IMR-90 (cell line): Measurements from ENCODE around the gene KAZN. TPM values are rescaled to one million over a fixed set of nuclear protein-coding genes. Genes with fewer than 3 reads are reported as not detected.

Experiments used
- ATAC-seq: fragments of 200-7000 bp; cut with Tn5 transposase; 2 replicates; pipeline ENCODE4 v1.9.1; 2020; ENCODE audit warnings: low read depth, mild to moderate bottlenecking, moderate library complexity
- BruUV-seq: library from RNA; stranded (reverse); fragments of 400-500 nt; replicated peaks from 2 replicates; lab custom pipeline; 2021; lab: Mats Ljungman, UMichigan
- CTCF ChIA-PET: fragments of 300-600 bp; formaldehyde crosslinking; extraction: SDS; loops from one replicate; lab custom pipeline; 2021; ENCODE audit warnings: antibody characterized with exemption; lab: Yijun Ruan, JAX
- POLR2A ChIA-PET: fragments of 300-600 bp; sonication (Branson Sonifier 250); formaldehyde crosslinking; loops from one replicate; lab custom pipeline; 2022; ENCODE audit warnings: antibody characterized with exemption; ENCODE audit not compliant: unreplicated experiment; lab: Charles Lee
- DNase-seq: peaks from one replicate; pipeline ENCODE4 v3.0.0; 2013
- H2AFZ ChIP-seq: replicated peaks from 2 replicates; pipeline ENCODE3; 2013; ENCODE audit warnings: low read length, mild to moderate bottlenecking; ENCODE audit not compliant: poor library complexity
- H2AK5ac ChIP-seq: 2 replicates; pipeline ENCODE4 v1.6.1; 2013; ENCODE audit warnings: low read depth, low read length, inconsistent platforms
- H2AK9ac ChIP-seq: replicated peaks from 2 replicates; pipeline ENCODE3; 2013; ENCODE audit warnings: mild to moderate bottlenecking, low read depth, low read length, moderate library complexity; ENCODE audit not compliant: poor library complexity
- H2BK120ac ChIP-seq: 2 replicates; pipeline ENCODE4 v1.6.1; 2013; ENCODE audit warnings: low read depth, low read length, inconsistent platforms
- H2BK15ac ChIP-seq: 3 replicates; pipeline ENCODE4 v1.6.1; 2013; ENCODE audit warnings: low read depth, low read length, inconsistent platforms
- H2BK20ac ChIP-seq: 2 replicates; pipeline ENCODE4 v1.6.1; 2013; ENCODE audit warnings: low read depth, mild to moderate bottlenecking, inconsistent platforms, low read length, moderate library complexity
- H2BK5ac ChIP-seq: 2 replicates; pipeline ENCODE4 v1.6.1; 2013; ENCODE audit warnings: mild to moderate bottlenecking, low read depth, low read length, inconsistent platforms; ENCODE audit not compliant: poor library complexity, severe bottlenecking
- H3K14ac ChIP-seq: replicated peaks from 2 replicates; pipeline ENCODE4 v1.6.1; 2013; ENCODE audit warnings: low read depth, low read length, inconsistent platforms
- H3K18ac ChIP-seq: 2 replicates; pipeline ENCODE4 v1.6.1; 2013; ENCODE audit warnings: low read depth, low read length, control low read depth
- H3K23ac ChIP-seq: 2 replicates; pipeline ENCODE4 v1.6.1; 2013; ENCODE audit warnings: low read depth, low read length, inconsistent platforms
- H3K27ac ChIP-seq: 2 replicates; pipeline ENCODE4 v1.5.1; 2013; ENCODE audit warnings: mild to moderate bottlenecking, control low read depth, low read length; ENCODE audit not compliant: insufficient read depth
- H3K27me3 ChIP-seq: 2 replicates; pipeline ENCODE4 v1.6.1; 2013; ENCODE audit warnings: low read length; ENCODE audit not compliant: control insufficient read depth, insufficient read depth
- H3K36me3 ChIP-seq: 2 replicates; pipeline ENCODE4 v1.6.1; 2013; ENCODE audit warnings: low read length, mixed read lengths; ENCODE audit not compliant: control insufficient read depth, insufficient read depth
- H3K4ac ChIP-seq: 2 replicates; pipeline ENCODE4 v1.6.1; 2013; ENCODE audit warnings: low read depth, low read length, inconsistent platforms
- H3K4me1 ChIP-seq: 2 replicates; pipeline ENCODE4 v1.6.1; 2013; ENCODE audit warnings: low read length, mixed read lengths; ENCODE audit not compliant: control insufficient read depth, insufficient read depth
- H3K4me2 ChIP-seq: 2 replicates; pipeline ENCODE4 v1.6.1; 2013; ENCODE audit warnings: low read depth, mild to moderate bottlenecking, control low read depth, low read length, moderate library complexity
- H3K4me3 ChIP-seq: 2 replicates; pipeline ENCODE4 v1.5.1; 2013; ENCODE audit warnings: low read depth, mild to moderate bottlenecking, control low read depth, low read length, moderate library complexity; ENCODE audit not compliant: insufficient read depth
- H3K56ac ChIP-seq: 2 replicates; pipeline ENCODE4 v1.6.1; 2013; ENCODE audit warnings: low read length, inconsistent platforms; ENCODE audit not compliant: insufficient read depth; ENCODE audit errors: extremely low read depth
- H3K79me1 ChIP-seq, 2 experiments: 2 replicates each; pipeline ENCODE4 v1.6.1; 2013; ENCODE audit warnings: low read length in 2 of 2, inconsistent platforms in 1 of 2, low read depth in 1 of 2
- H3K9ac ChIP-seq: 2 replicates; pipeline ENCODE4 v1.6.1; 2013; ENCODE audit warnings: low read depth, low read length, control low read depth
- H3K9me1 ChIP-seq: 2 replicates; pipeline ENCODE4 v1.6.1; 2013; ENCODE audit warnings: low read length, inconsistent platforms; ENCODE audit not compliant: insufficient read depth
- H3K9me3 ChIP-seq: 2 replicates; pipeline ENCODE4 v1.6.1; 2013; ENCODE audit warnings: low read length; ENCODE audit not compliant: control insufficient read depth, insufficient read depth
- H4K20me1 ChIP-seq: 2 replicates; pipeline ENCODE4 v1.6.1; 2013; ENCODE audit warnings: low read length, inconsistent platforms; ENCODE audit not compliant: insufficient read depth
- H4K5ac ChIP-seq: 2 replicates; pipeline ENCODE4 v1.6.1; 2013; ENCODE audit warnings: mild to moderate bottlenecking, low read depth, low read length, control low read depth
- H4K8ac ChIP-seq, 2 experiments: 2 replicates each; pipeline ENCODE4 v1.6.1; 2013; ENCODE audit warnings: low read depth in 2 of 2, low read length in 2 of 2, control low read depth in 1 of 2, inconsistent platforms in 1 of 2
- H4K91ac ChIP-seq: 2 replicates; pipeline ENCODE4 v1.6.1; 2013; ENCODE audit warnings: low read depth, low read length, inconsistent platforms; ENCODE audit not compliant: insufficient read depth
- CEBPB ChIP-seq: IDR thresholded peaks from 2 replicates; pipeline ENCODE4 v1.6.1; 2012; ENCODE audit warnings: low read depth, low read length, improper control_type of control experiment
- MXI1 ChIP-seq: IDR thresholded peaks from 2 replicates; pipeline ENCODE4 v1.6.1; 2012; ENCODE audit warnings: low read depth, mild to moderate bottlenecking, low read length, moderate library complexity, borderline replicate concordance
- RCOR1 ChIP-seq: IDR thresholded peaks from 2 replicates; pipeline ENCODE4 v1.6.1; 2012; ENCODE audit warnings: mild to moderate bottlenecking, low read length, improper control_type of control experiment; ENCODE audit not compliant: insufficient replicate concordance
- RFX5 ChIP-seq: IDR thresholded peaks from 2 replicates; pipeline ENCODE4 v1.8.0; 2012; ENCODE audit warnings: low read depth, mild to moderate bottlenecking, low read length, moderate library complexity
- WGBS, 2 experiments: methylation state at CpG; one replicate each; pipeline versions ENCODE4 v1.1.5 to v1.1.7; 2013; ENCODE audit warnings: missing lambda C conversion rate in 2 of 2; ENCODE audit not compliant: insufficient read length in 1 of 2; ENCODE audit errors: extremely low coverage in 2 of 2; 5-methylcytosine and 5-hydroxymethylcytosine counted together
- dilution Hi-C: fragments of 300-500 bp; cut with HindIII; formaldehyde crosslinking; loops from one replicate; pipeline ENCODE4 v1.14.3; 2018; ENCODE audit warnings: low sequenced_read_pairs; ENCODE audit not compliant: unreplicated experiment
- in situ Hi-C: fragments of 300-500 bp; cut with MboI; formaldehyde crosslinking; loops from 3 replicates; pipeline ENCODE4 v1.14.3; 2019; ENCODE audit warnings: low sequenced_read_pairs, inconsistent platforms, mixed read lengths
- intact Hi-C: fragments of 100-400 bp; cut with micrococcal nuclease; formaldehyde crosslinking; loops from 2 replicates; pipeline ENCODE4 v1.10.0; 2022
- polyA plus RNA-seq, 3 experiments: library from polyadenylated mRNA; depleted of rRNA; stranded (reverse); fragments of >200 nt; gene quantifications; 2 replicates each; pipeline ENCODE4 v1.2.3, GENCODE V29; 2012; ENCODE audit warnings: low replicate concordance in 1 of 3
- total RNA-seq: library from RNA; depleted of rRNA; stranded (reverse); fragments of >200 nt; gene quantifications from 2 replicates; pipeline ENCODE4 v1.2.3, GENCODE V29; 2012
- TF ChIP-seq, protein P1 (sequence below): fragments of 150-350 bp; IDR thresholded peaks from 2 replicates; pipeline ENCODE4 v1.6.1; 2016; ENCODE audit warnings: low read depth, mild to moderate bottlenecking, low read length, moderate library complexity, borderline replicate concordance

Gene KAZN
- total and polyA plus RNA-seq, 2 of the 4 experiments (the other 2 are of a cell fraction): 5.2 to 10.5 TPM

DNA sequence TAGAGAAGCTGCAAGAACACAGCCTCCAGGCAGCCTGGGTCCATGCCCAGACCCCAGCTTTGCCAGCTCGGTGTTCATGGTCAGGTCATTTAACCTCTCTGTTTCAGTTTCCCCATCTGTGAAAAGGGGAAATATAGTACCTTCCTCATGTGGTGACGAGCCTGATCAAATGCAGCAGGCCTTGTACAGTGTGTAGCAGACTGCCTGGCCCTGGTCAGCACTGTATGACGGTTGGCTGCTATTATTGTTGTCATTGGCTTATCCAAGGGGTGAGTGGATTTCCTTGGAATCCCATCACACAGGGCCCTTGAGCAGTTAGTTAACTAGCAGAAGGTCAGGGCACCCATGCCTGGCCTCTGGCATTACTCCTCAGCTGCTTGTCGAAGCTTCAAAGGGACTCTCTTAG lies 548.5 kb downstream of the KAZN start:
- Histone ChIP-seq H2BK120ac (no peak overlapping the region), H3K18ac (no peak overlapping the region), H2AK9ac (no peak overlapping the region), H3K9me3 (peaks cover 3% of the 10 kb centered on the region; the same call in 1 of the 2 replicates), H3K4me2 (no peak overlapping the region), H3K36me3 (no peaks in the 10 kb centered on the region), H4K91ac (no peak overlapping the region), H4K8ac (no peak overlapping the region), H2BK15ac (no peak overlapping the region), H4K20me1 (peaks cover under 1% of the 10 kb centered on the region; the same call in 1 of the 2 replicates), H3K9me1 (no peaks in the 10 kb centered on the region), H2AK5ac (no peak overlapping the region), H2BK5ac (no peak overlapping the region), H3K4me1 (no peaks in the 10 kb centered on the region; the same call in 1 of the 2 replicates), H3K79me1 (no peaks in the 10 kb centered on the region), H3K4ac (no peak overlapping the region), H3K23ac (no peak overlapping the region), H4K5ac (no peak overlapping the region), H3K27ac (no peak overlapping the region), H3K27me3 (0 out of 2 replicates have a peak, but pooled peaks cover 5% of the 10 kb centered on the region), H3K4me3 (no peak overlapping the region), H3K9ac (no peak overlapping the region), H3K56ac (no peak overlapping the region), H2BK20ac (no peak overlapping the region), H3K14ac (no peak overlapping the region), H2AFZ (no peak overlapping the region)
- no peak for ATAC-seq
- ChIA-PET POLR2A (no interaction called here), CTCF (no interaction called here)
- intact Hi-C loops: no loop called here
- in situ Hi-C loops: no loop called here
- TF ChIP-seq, protein P1, sequence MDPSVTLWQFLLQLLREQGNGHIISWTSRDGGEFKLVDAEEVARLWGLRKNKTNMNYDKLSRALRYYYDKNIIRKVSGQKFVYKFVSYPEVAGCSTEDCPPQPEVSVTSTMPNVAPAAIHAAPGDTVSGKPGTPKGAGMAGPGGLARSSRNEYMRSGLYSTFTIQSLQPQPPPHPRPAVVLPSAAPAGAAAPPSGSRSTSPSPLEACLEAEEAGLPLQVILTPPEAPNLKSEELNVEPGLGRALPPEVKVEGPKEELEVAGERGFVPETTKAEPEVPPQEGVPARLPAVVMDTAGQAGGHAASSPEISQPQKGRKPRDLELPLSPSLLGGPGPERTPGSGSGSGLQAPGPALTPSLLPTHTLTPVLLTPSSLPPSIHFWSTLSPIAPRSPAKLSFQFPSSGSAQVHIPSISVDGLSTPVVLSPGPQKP: no peak
- TF ChIP-seq CEBPB (no peak), RCOR1 (no peak), MXI1 (no peak), RFX5 (no peak)
- dilution Hi-C loops: no loop called here
- no TSS peak for BruUV-seq
- WGBS, 2 experiments: 50% methylated on average over 2 of the region's 4 CpGs; no CpG with 5 or more reads in 1 of the 2 experiments
- no peak for DNase-seq
